HCT116 (cell line): ENCODE results near the gene C1orf21. TPM values are rescaled to one million over a fixed set of nuclear protein-coding genes. Genes with fewer than 3 reads are reported as not detected.

Source experiments
- ATAC-seq: fragments of 200-7000 bp; cut with Tn5 transposase; 2 replicates; pipeline ENCODE4 v1.9.1; 2020; ENCODE audit warnings: mild to moderate bottlenecking, moderate library complexity
- BruUV-seq: library from RNA; stranded (reverse); fragments of 400-500 nt; replicated peaks from 2 replicates; lab custom pipeline; 2021; lab: Mats Ljungman, UMichigan
- CTCF ChIA-PET: fragments of 300-600 bp; sonication (Branson Sonifier 250); formaldehyde crosslinking; loops from one replicate; lab custom pipeline; 2021; ENCODE audit warnings: antibody characterized with exemption; lab: Charles Lee
- POLR2A ChIA-PET: fragments of 300-600, 350-600 bp; sonication (Branson Sonifier 250); formaldehyde crosslinking; loops from one replicate; lab custom pipeline; 2021; ENCODE audit warnings: antibody characterized with exemption; lab: Charles Lee
- RAD21 ChIA-PET, 2 experiments: fragments of 300-600 bp; sonication (Branson Sonifier 250); formaldehyde crosslinking; loops; one replicate each; lab custom pipeline; 2023; ENCODE audit warnings: low total read pairs in 2 of 2; ENCODE audit not compliant: uncharacterized antibody in 2 of 2, unreplicated experiment in 2 of 2, low non-redundant PET in 1 of 2; lab: Charles Lee
- DNase-seq: peaks from one replicate; pipeline ENCODE4 v3.0.0-alpha.2; 2010; ENCODE audit warnings: low read depth, low spot score
- H2AFZ ChIP-seq: fragments of 200-600 bp; shearing (Covaris generic), sonication (generic); 2 replicates; pipeline ENCODE4 v1.6.1; 2017; ENCODE audit warnings: low read depth, mixed run types, mixed read lengths, antibody characterized with exemption, low read length; ENCODE audit not compliant: poor library complexity, severe bottlenecking
- H3K27ac ChIP-seq: 2 replicates; pipeline ENCODE4 v1.5.1; 2012; ENCODE audit warnings: low read depth, low read length
- H3K27me3 ChIP-seq: fragments of 200-600 bp; sonication (generic); 2 replicates; pipeline ENCODE4 v1.6.1; 2016; ENCODE audit warnings: mixed run types, low read length, mixed read lengths; ENCODE audit not compliant: insufficient read depth
- H3K36me3 ChIP-seq, 2 experiments: fragments of 200-500 bp in 1 of 2; fragments of 200-600 bp in 1 of 2; sonication (Bioruptor generic) in 1 of 2; sonication (generic) in 1 of 2; 2 replicates each; pipeline versions ENCODE4 v1.5.1 to v1.6.1; 2014 to 2016; ENCODE audit warnings: low read length in 2 of 2, inconsistent platforms in 1 of 2, mixed read lengths in 1 of 2, mixed run types in 1 of 2; ENCODE audit not compliant: insufficient read depth in 2 of 2, control insufficient read depth in 1 of 2
- H3K4me1 ChIP-seq, 2 experiments: fragments of 200-600 bp in 1 of 2; sonication (generic) in 1 of 2; 2 replicates each; pipeline versions ENCODE4 v1.5.1 to v1.6.1; 2012 to 2017; ENCODE audit warnings: low read length in 2 of 2, inconsistent platforms in 1 of 2, mild to moderate bottlenecking in 1 of 2, mixed read lengths in 1 of 2, mixed run types in 1 of 2, moderate library complexity in 1 of 2; ENCODE audit not compliant: insufficient read depth in 2 of 2, control insufficient read depth in 1 of 2
- H3K4me2 ChIP-seq: fragments of 200-600 bp; sonication (generic); 2 replicates; pipeline ENCODE4 v1.6.1; 2017; ENCODE audit warnings: mixed run types, low read length, mixed read lengths
- H3K4me3 ChIP-seq, 2 experiments: fragments of 200-600 bp in 1 of 2; sonication (generic) in 1 of 2; replicated peaks in 1 of 2; 2 replicates each; pipeline ENCODE4 v1.5.1; 2011 to 2016; ENCODE audit warnings: low read length in 2 of 2, control low read depth in 1 of 2, low read depth in 1 of 2, mild to moderate bottlenecking in 1 of 2, mixed read lengths in 1 of 2, mixed run types in 1 of 2
- H3K79me2 ChIP-seq: fragments of 200-600 bp; sonication (generic); 2 replicates; pipeline ENCODE4 v1.6.1; 2017; ENCODE audit warnings: mild to moderate bottlenecking, mixed run types, low read length, moderate library complexity, mixed read lengths; ENCODE audit not compliant: insufficient read depth
- H3K9ac ChIP-seq: fragments of 200-600 bp; sonication (generic); 2 replicates; pipeline ENCODE4 v1.6.1; 2016; ENCODE audit warnings: low read length, mixed read lengths
- H3K9me2 ChIP-seq: fragments of 200-600 bp; sonication (generic), shearing (Covaris generic); 2 replicates; pipeline ENCODE4 v1.6.1; 2017; ENCODE audit warnings: mixed run types, mild to moderate bottlenecking, moderate library complexity; ENCODE audit not compliant: insufficient read depth
- H3K9me3 ChIP-seq, 2 experiments: fragments of 200-500 bp in 1 of 2; fragments of 200-600 bp in 1 of 2; sonication (Bioruptor generic) in 1 of 2; sonication (generic) in 1 of 2; 2 replicates each; pipeline ENCODE4 v1.6.1; 2014 to 2017; ENCODE audit warnings: low read length in 2 of 2, mixed read lengths in 2 of 2, inconsistent platforms in 1 of 2, low read depth in 1 of 2, mild to moderate bottlenecking in 1 of 2, mixed run types in 1 of 2, moderate library complexity in 1 of 2; ENCODE audit not compliant: control insufficient read depth in 1 of 2, insufficient read depth in 1 of 2
- H4K20me1 ChIP-seq: fragments of 200-600 bp; sonication (generic), shearing (Covaris generic); 2 replicates; pipeline ENCODE4 v1.6.1; 2017; ENCODE audit warnings: mixed run types, mild to moderate bottlenecking, moderate library complexity; ENCODE audit not compliant: insufficient read depth
- CEBPB ChIP-seq: IDR thresholded peaks from 2 replicates; pipeline ENCODE4 v1.6.1; 2012; ENCODE audit warnings: low read depth
- EGR1 ChIP-seq: IDR thresholded peaks from 2 replicates; pipeline ENCODE4 v1.6.1; 2012; ENCODE audit warnings: low read depth
- EZH2 ChIP-seq: fragments of 200-600 bp; sonication (generic); IDR thresholded peaks from 2 replicates; pipeline ENCODE4 v1.6.1; 2017; ENCODE audit warnings: antibody characterized with exemption, mixed run types
- EZH2phosphoT487 ChIP-seq: fragments of 200-600 bp; IDR thresholded peaks from 2 replicates; pipeline ENCODE4 v1.6.1; 2018; ENCODE audit warnings: antibody characterized with exemption, borderline replicate concordance
- FOSL1 ChIP-seq: IDR thresholded peaks from 2 replicates; pipeline ENCODE4 v1.6.1; 2012; ENCODE audit warnings: low read depth
- JUND ChIP-seq: IDR thresholded peaks from 2 replicates; pipeline ENCODE4 v1.6.1; 2012
- MAX ChIP-seq: IDR thresholded peaks from 2 replicates; pipeline ENCODE4 v1.6.1; 2012
- POLR2A ChIP-seq: IDR thresholded peaks from 2 replicates; pipeline ENCODE4 v1.7.0; 2011; ENCODE audit warnings: borderline replicate concordance; ENCODE audit not compliant: insufficient read depth, insufficient read length; ENCODE audit errors: extremely low read depth
- POLR2AphosphoS5 ChIP-seq: IDR thresholded peaks from 2 replicates; pipeline ENCODE4 v1.6.1; 2011; ENCODE audit warnings: mild to moderate bottlenecking, low read depth, low read length, moderate library complexity
- REST ChIP-seq: IDR thresholded peaks from 2 replicates; pipeline ENCODE4 v1.6.1; 2012; ENCODE audit warnings: low read depth
- SIN3A ChIP-seq: IDR thresholded peaks from 2 replicates; pipeline ENCODE4 v1.6.1; 2012; ENCODE audit warnings: low read depth
- SP1 ChIP-seq: IDR thresholded peaks from 2 replicates; pipeline ENCODE4 v1.6.1; 2012; ENCODE audit warnings: low read depth
- TCF7L2 ChIP-seq: IDR thresholded peaks from 2 replicates; pipeline ENCODE4 v1.7.0; 2011; ENCODE audit warnings: borderline replicate concordance, inconsistent platforms; ENCODE audit not compliant: insufficient read depth, insufficient read length; ENCODE audit errors: extremely low read depth
- YY1 ChIP-seq: IDR thresholded peaks from 2 replicates; pipeline ENCODE4 v1.6.1; 2011; ENCODE audit warnings: low read length, low read depth, moderate library complexity, mild to moderate bottlenecking; ENCODE audit not compliant: insufficient replicate concordance; ENCODE audit errors: extremely low read depth
- ZBTB33 ChIP-seq: IDR thresholded peaks from 2 replicates; pipeline ENCODE4 v1.6.1; 2011; ENCODE audit warnings: mild to moderate bottlenecking, low read length, moderate library complexity; ENCODE audit not compliant: insufficient replicate concordance; ENCODE audit errors: extremely low read depth
- ZFX ChIP-seq: fragments of 450-650 bp; IDR thresholded peaks from 2 replicates; pipeline ENCODE4 v1.6.1; 2017
- ZNF274 ChIP-seq: fragments of 200-500 bp; sonication (Bioruptor generic); IDR thresholded peaks from 2 replicates; pipeline ENCODE4 v1.6.1; 2014; ENCODE audit warnings: mild to moderate bottlenecking, low read depth, low read length, inconsistent platforms
- intact Hi-C: fragments of 100-400 bp; cut with micrococcal nuclease; formaldehyde crosslinking; loops from 2 replicates; pipeline ENCODE4 v1.10.0; 2022
- total RNA-seq: library from RNA; stranded (reverse); gene quantifications from one replicate; pipeline ENCODE4 v1.2.1, GENCODE V29; 2021; ENCODE audit not compliant: unreplicated experiment
- TF ChIP-seq, protein P1 (sequence below), 3 experiments: fragments of 200-600 bp in 1 of 3; sonication (generic) in 1 of 3; IDR thresholded peaks in 2 of 3; conservative IDR thresholded peaks in 1 of 3; 2 replicates each; pipeline ENCODE4 v1.5.1; 2012 to 2017; ENCODE audit warnings: low read depth in 2 of 3, low read length in 2 of 3, antibody characterized with exemption in 1 of 3, borderline replicate concordance in 1 of 3, control low read depth in 1 of 3, mild to moderate bottlenecking in 1 of 3, mixed read lengths in 1 of 3, mixed run types in 1 of 3, moderate library complexity in 1 of 3; ENCODE audit not compliant: insufficient read depth in 1 of 3
- TF ChIP-seq, protein P2 (sequence below): IDR thresholded peaks from 2 replicates; pipeline ENCODE4 v1.6.1; 2012

C1orf21 gene
- total RNA-seq, 1 experiment from 2014 or later = 8.9 TPM

DNA sequence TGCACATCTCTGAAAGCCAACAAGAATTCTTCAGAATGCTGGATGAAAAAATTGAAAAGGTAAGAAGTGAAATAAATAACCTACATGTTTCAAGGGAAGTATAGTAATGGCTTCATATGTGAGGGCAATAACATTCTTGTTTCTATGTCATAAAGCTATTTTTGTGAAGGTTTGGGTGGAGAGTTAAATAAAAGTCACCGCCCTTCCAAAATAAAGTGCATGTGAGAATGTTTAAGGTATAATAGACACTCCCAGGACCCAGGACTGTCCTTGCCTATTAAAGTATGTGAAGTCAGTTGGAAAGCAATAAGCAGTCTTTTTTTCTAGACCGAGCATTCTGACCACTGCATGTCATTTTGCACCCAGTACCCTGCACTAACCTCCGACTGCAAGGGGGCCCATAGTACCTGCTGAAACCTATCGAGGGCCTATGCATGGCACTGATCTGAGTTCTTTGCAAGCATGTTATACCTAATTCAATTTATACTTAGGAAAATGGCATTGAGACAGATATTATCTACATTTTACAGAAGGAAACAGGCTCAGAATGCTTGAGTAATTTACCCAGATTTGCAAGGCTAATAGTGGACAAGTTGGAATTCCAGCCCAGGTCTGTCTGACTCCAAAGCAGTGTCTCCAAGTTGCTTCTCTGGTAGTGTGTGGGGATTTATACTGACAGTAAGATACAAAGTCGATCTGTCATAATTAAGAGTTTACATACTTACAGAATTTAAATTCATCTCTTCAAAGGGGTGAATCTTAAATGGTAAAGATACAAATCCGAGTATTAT lies 211.8 kb downstream of the C1orf21 start:
- no peak for ATAC-seq
- Histone ChIP-seq H3K79me2 (no peaks in the 10 kb centered on the region), H3K9ac (no peak overlapping the region), H3K9me2 (no peaks in the 10 kb centered on the region), H3K4me3 (no peak overlapping the region), H3K36me3 (no peaks in the 10 kb centered on the region), H3K4me1 (no peaks in the 10 kb centered on the region), H3K27ac (no peak overlapping the region), H3K9me3 (no peaks in the 10 kb centered on the region), H2AFZ (no peak overlapping the region), H4K20me1 (no peaks in the 10 kb centered on the region), H3K4me2 (no peak overlapping the region), H3K27me3 (no peaks in the 10 kb centered on the region)
- POLR2A ChIA-PET = no interaction called here
- CTCF ChIA-PET = no interaction called here
- BruUV-seq = no TSS peak
- DNase-seq = no peak
- intact Hi-C loops = no loop called here
- TF ChIP-seq EZH2 (no peak), FOSL1 (no peak), ZFX (no peak), EZH2phosphoT487 (no peak), EGR1 (no peak), TCF7L2 (no peak), ZNF274 (no peak), POLR2AphosphoS5 (no peak), SP1 (no peak), YY1 (no peak), MAX (no peak), POLR2A (no peak), SIN3A (no peak), JUND (no peak), CEBPB (no peak), REST (no peak), ZBTB33 (no peak)
- TF ChIP-seq, protein P1, sequence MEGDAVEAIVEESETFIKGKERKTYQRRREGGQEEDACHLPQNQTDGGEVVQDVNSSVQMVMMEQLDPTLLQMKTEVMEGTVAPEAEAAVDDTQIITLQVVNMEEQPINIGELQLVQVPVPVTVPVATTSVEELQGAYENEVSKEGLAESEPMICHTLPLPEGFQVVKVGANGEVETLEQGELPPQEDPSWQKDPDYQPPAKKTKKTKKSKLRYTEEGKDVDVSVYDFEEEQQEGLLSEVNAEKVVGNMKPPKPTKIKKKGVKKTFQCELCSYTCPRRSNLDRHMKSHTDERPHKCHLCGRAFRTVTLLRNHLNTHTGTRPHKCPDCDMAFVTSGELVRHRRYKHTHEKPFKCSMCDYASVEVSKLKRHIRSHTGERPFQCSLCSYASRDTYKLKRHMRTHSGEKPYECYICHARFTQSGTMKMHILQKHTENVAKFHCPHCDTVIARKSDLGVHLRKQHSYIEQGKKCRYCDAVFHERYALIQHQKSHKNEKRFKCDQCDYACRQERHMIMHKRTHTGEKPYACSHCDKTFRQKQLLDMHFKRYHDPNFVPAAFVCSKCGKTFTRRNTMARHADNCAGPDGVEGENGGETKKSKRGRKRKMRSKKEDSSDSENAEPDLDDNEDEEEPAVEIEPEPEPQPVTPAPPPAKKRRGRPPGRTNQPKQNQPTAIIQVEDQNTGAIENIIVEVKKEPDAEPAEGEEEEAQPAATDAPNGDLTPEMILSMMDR (IDR thresholded peaks at IDR 0.05 in 2 of 3, conservative IDR thresholded peaks at IDR 0.05 in 1 of 3; ENCODE audit: borderline replicate concordance in 1 of 3, insufficient read depth in 1 of 3, low read depth in 2 of 3, low read length in 2 of 3) = no peak
- TF ChIP-seq, protein P2, sequence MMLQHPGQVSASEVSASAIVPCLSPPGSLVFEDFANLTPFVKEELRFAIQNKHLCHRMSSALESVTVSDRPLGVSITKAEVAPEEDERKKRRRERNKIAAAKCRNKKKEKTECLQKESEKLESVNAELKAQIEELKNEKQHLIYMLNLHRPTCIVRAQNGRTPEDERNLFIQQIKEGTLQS = no peak
- RAD21 ChIA-PET = no interaction called here
